K562 (cell line): ENCODE data around the gene CHMP2A. TPM values are rescaled to one million over a fixed set of nuclear protein-coding genes. Genes with fewer than 3 reads are reported as not detected.

Experiments
- ARID4B ChIP-seq: sonication (generic); formaldehyde crosslinking; IDR thresholded peaks from 2 replicates; pipeline ENCODE4 v1.8.0; 2022; ENCODE audit warnings: mild to moderate bottlenecking, missing genetic modification reagents
- CCNT2 ChIP-seq: IDR thresholded peaks from 2 replicates; pipeline ENCODE4 v1.6.1; 2011; ENCODE audit warnings: borderline replicate concordance, low read depth, mild to moderate bottlenecking, moderate library complexity, mixed read lengths, low read length; ENCODE audit not compliant: insufficient read length; ENCODE audit errors: extremely low read depth
- E2F3 ChIP-seq: fragments of 250-450 bp; sonication (Bioruptor Pico); IDR thresholded peaks from 2 replicates; pipeline ENCODE4 v1.4.0; 2020; ENCODE audit warnings: mild to moderate bottlenecking
- GATAD2A ChIP-seq: fragments of 450-650 bp; IDR thresholded peaks from 2 replicates; pipeline ENCODE4 v1.6.1; 2017
- GATAD2B ChIP-seq: fragments of 450-650 bp; IDR thresholded peaks from 2 replicates; pipeline ENCODE4 v1.6.1; 2017; ENCODE audit warnings: mild to moderate bottlenecking, borderline replicate concordance
- KDM2B ChIP-seq: fragments of 250-450 bp; sonication (Bioruptor Pico); IDR thresholded peaks from 2 replicates; pipeline ENCODE4 v1.8.0; 2021; ENCODE audit warnings: mild to moderate bottlenecking, moderate library complexity
- POLR2G ChIP-seq: fragments of 200-400 bp; formaldehyde crosslinking; IDR thresholded peaks from 2 replicates; pipeline ENCODE4 v1.6.1; 2017; ENCODE audit warnings: low read depth, mild to moderate bottlenecking, antibody characterized with exemption, low read length, moderate library complexity
- RBM14 ChIP-seq: fragments of 200-400 bp; formaldehyde crosslinking; IDR thresholded peaks from 2 replicates; pipeline ENCODE4 v1.6.1; 2018; ENCODE audit warnings: low read depth, mild to moderate bottlenecking, low read length, moderate library complexity, borderline replicate concordance; ENCODE audit not compliant: insufficient read depth
- RBM15 ChIP-seq: fragments of 200-400 bp; formaldehyde crosslinking; IDR thresholded peaks from 2 replicates; pipeline ENCODE4 v1.6.1; 2018; ENCODE audit warnings: mild to moderate bottlenecking, low read length, moderate library complexity; ENCODE audit not compliant: insufficient read depth
- SMC3 ChIP-seq: conservative IDR thresholded peaks from 2 replicates; pipeline ENCODE4 v1.6.1; 2011; ENCODE audit warnings: low read depth, low read length, improper control_type of control experiment; ENCODE audit not compliant: insufficient read depth
- U2AF1 ChIP-seq: fragments of 200-400 bp; formaldehyde crosslinking; optimal IDR thresholded peaks from 2 replicates; pipeline ENCODE3; 2017; ENCODE audit warnings: mild to moderate bottlenecking, low read depth, low read length, moderate library complexity
- ZFX ChIP-seq: sonication (generic); formaldehyde crosslinking; IDR thresholded peaks from 2 replicates; pipeline ENCODE4 v1.8.0; 2022; ENCODE audit warnings: mild to moderate bottlenecking, missing genetic modification reagents, moderate library complexity
- ZKSCAN8 ChIP-seq: fragments of 200-800 bp; sonication (Bioruptor generic); IDR thresholded peaks from 2 replicates; pipeline ENCODE4 v1.6.1; 2016; ENCODE audit warnings: missing genetic modification characterization, missing compliant biosample characterization
- polyA plus RNA-seq, 8 experiments: library from polyadenylated mRNA; depleted of rRNA in 4 of 8; stranded (reverse) in 5 of 8; unstranded in 3 of 8; fragments of >200 nt; fragmentation: Nextera tagmentation in 2 of 8; fragmentation: Illumina TruSeq in 1 of 8; extraction: Ambion mirVana in 2 of 8; extraction: Trizol in 1 of 8; gene quantifications; 2 replicates each; pipeline versions ENCODE4 v1.2.1 to v1.2.3, GENCODE V29; 2011 to 2014; ENCODE audit warnings: inconsistent platforms in 1 of 8, missing spikeins in 1 of 8
- total RNA-seq, 7 experiments: library from RNA; depleted of rRNA in 6 of 7; stranded (reverse); fragments of >200 nt in 6 of 7; fragmentation: Illumina TruSeq in 2 of 7; extraction: Trizol in 2 of 7; gene quantifications; 2 replicates each; pipeline versions ENCODE4 v1.2.1 to v1.2.3, GENCODE V29; 2011 to 2021; ENCODE audit warnings: low replicate concordance in 1 of 7
- TF ChIP-seq, protein P1 (sequence below): fragments of 450-650 bp; IDR thresholded peaks from 2 replicates; pipeline ENCODE4 v1.6.1; 2016; ENCODE audit warnings: low read depth

CHMP2A gene
- total and polyA plus RNA-seq, 9 of the 15 experiments (the other 6 are each of a cell fraction or from before 2014, with no cell fraction given) = 57.6 to 159 (median 87.2) TPM

DNA sequence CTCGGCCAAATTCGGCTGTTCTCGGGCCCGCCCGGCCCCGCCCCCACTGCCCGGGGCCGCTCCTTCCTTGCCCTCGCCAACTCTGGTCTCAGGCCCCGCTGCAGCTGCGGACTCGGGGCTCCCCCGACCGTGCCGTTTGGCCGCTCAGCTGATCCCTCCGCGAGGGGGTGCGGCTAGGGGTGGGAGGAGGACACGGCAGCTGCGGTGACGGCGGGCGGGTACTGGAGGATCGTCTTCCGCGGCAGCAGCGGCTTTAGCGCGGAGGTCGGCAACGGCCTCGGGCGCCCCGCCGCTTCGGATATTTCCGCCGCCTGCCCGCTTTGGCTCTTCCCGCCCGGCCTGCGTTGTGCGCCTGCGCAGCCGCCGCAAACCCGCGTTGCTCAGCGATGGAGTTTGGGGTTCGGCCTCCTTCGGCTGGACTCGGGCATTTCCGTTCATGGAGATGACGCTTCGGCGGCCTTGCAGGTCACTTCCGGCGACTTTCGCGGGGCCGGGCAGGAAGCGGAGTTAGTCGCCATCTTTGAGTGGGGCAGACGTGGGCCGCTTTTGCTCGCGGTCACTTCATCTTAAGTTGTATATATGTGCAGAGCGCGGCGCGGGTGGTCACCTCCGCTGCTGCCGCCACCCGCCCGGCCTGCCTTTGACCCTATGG lies 3.8 kb upstream of the CHMP2A start (continued):
- peak; percentile 4 for TF ChIP-seq CCNT2
- TF ChIP-seq E2F3 (CRISPR knock-in tag) = no peak
- TF ChIP-seq GATAD2B = no peak
- TF ChIP-seq ARID4B = peak; percentile 7
- TF ChIP-seq SMC3 = 0 out of 2 replicates have a peak, but pooled peaks have one; percentile 3
- no peak for TF ChIP-seq ZKSCAN8
- peak; percentile 74 for TF ChIP-seq ZFX (CRISPR knock-in tag)
- TF ChIP-seq, protein P1, sequence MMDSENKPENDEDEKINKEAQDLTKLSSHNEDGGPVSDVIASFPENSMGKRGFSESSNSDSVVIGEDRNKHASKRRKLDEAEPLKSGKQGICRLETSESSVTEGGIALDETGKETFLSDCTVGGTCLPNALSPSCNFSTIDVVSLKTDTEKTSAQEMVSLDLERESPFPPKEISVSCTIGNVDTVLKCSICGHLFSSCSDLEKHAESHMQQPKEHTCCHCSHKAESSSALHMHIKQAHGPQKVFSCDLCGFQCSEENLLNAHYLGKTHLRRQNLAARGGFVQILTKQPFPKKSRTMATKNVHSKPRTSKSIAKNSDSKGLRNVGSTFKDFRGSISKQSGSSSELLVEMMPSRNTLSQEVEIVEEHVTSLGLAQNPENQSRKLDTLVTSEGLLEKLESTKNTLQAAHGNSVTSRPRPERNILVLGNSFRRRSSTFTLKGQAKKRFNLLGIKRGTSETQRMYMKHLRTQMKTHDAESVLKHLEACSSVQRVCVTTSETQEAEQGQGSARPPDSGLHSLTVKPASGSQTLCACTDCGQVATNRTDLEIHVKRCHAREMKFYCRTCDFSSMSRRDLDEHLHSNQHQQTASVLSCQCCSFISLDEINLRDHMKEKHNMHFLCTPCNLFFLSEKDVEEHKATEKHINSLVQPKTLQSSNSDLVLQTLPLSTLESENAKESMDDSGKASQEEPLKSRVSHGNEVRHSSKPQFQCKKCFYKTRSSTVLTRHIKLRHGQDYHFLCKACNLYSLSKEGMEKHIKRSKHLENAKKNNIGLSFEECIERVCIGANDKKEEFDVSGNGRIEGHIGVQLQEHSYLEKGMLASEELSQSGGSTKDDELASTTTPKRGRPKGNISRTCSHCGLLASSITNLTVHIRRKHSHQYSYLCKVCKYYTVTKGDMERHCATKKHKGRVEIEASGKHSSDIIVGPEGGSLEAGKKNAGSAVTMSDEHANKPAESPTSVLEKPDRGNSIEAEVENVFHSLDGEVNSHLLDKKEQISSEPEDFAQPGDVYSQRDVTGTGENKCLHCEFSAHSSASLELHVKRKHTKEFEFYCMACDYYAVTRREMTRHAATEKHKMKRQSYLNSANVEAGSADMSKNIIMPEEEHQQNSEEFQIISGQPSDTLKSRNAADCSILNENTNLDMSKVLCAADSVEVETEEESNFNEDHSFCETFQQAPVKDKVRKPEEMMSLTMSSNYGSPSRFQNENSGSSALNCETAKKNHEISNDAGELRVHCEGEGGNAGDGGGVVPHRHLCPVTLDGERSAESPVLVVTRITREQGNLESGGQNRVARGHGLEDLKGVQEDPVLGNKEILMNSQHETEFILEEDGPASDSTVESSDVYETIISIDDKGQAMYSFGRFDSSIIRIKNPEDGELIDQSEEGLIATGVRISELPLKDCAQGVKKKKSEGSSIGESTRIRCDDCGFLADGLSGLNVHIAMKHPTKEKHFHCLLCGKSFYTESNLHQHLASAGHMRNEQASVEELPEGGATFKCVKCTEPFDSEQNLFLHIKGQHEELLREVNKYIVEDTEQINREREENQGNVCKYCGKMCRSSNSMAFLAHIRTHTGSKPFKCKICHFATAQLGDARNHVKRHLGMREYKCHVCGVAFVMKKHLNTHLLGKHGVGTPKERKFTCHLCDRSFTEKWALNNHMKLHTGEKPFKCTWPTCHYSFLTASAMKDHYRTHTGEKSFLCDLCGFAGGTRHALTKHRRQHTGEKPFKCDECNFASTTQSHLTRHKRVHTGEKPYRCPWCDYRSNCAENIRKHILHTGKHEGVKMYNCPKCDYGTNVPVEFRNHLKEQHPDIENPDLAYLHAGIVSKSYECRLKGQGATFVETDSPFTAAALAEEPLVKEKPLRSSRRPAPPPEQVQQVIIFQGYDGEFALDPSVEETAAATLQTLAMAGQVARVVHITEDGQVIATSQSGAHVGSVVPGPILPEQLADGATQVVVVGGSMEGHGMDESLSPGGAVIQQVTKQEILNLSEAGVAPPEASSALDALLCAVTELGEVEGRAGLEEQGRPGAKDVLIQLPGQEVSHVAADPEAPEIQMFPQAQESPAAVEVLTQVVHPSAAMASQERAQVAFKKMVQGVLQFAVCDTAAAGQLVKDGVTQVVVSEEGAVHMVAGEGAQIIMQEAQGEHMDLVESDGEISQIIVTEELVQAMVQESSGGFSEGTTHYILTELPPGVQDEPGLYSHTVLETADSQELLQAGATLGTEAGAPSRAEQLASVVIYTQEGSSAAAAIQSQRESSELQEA = peak; percentile 81; the same call in 1 of the 2 replicates
- TF ChIP-seq KDM2B (CRISPR knock-in tag) = peak; percentile 66; the same call in 1 of the 2 replicates
- TF ChIP-seq RBM15 = no peak
- TF ChIP-seq GATAD2A = peak; percentile 98
- TF ChIP-seq RBM14 = 0 out of 2 replicates have a peak, but pooled peaks have one; percentile 6
- peak; percentile 56 for TF ChIP-seq U2AF1
- peak; percentile 86 for TF ChIP-seq POLR2G
